GM12865 (cell line): ENCODE results near the gene TMC1.

Source experiments
- DNase-seq: peaks from one replicate; pipeline ENCODE4 v3.0.0; 2010; ENCODE audit warnings: low read depth
- H3K4me3 ChIP-seq: 2 replicates; pipeline ENCODE4 v1.5.1; 2011; ENCODE audit warnings: mild to moderate bottlenecking, low read depth, low read length, control low read depth
- CTCF ChIP-seq: IDR thresholded peaks from 2 replicates; pipeline ENCODE4 v1.5.1; 2011; ENCODE audit warnings: low read length, control low read depth, low read depth, inconsistent platforms; ENCODE audit not compliant: insufficient read depth; ENCODE audit errors: missing control alignments

Gene TMC1

GRCh38 chr9:72674961-72675360 lies 153.6 kb downstream of the TMC1 start:
- no peak overlapping the region for H3K4me3 ChIP-seq
- no peak for DNase-seq
- no peak for TF ChIP-seq CTCF

- no peak for TF ChIP-seq CTCF
- DNase-seq, result no peak
- H3K4me3 ChIP-seq, result no peak overlapping the region
Observed at GRCh38 chr9:72675586-72675985, 154.2 kb downstream of the TMC1 start.

GRCh38 chr9:72680593-72681282 lies 159.3 kb downstream of the TMC1 start:
- no peak for DNase-seq
- no peak for TF ChIP-seq CTCF
- no peak overlapping the region for H3K4me3 ChIP-seq

- no peak overlapping the region for H3K4me3 ChIP-seq
- no peak for DNase-seq
- no peak for TF ChIP-seq CTCF
Observed at GRCh38 chr9:72681283-72681630, 159.8 kb downstream of the TMC1 start.

- DNase-seq, result no peak
- no peak overlapping the region for H3K4me3 ChIP-seq
- TF ChIP-seq CTCF, result no peak
Observed at GRCh38 chr9:72684615-72685014, 163.2 kb downstream of the TMC1 start.

GRCh38 chr9:72685911-72686310 lies 164.5 kb downstream of the TMC1 start:
- DNase-seq, result no peak
- no peak for TF ChIP-seq CTCF

GRCh38 chr9:72687331-72687730 lies 165.9 kb downstream of the TMC1 start:
- H3K4me3 ChIP-seq, result no peak overlapping the region
- no peak for TF ChIP-seq CTCF
- no peak for DNase-seq

More at GRCh38 chr9:72685911-72686310, 164.5 kb downstream of the TMC1 start:
- no peak overlapping the region for H3K4me3 ChIP-seq
